Stimulated activated CD4-positive, alpha-beta T cell treated with anti-CD3 and anti-CD28 coated beads, Interleukin-1b, Interleukin-23, amount 100 ng/mL, for 4 hours (primary cell): ENCODE results near the gene GRIN3B.

Experiments
- DNase-seq, 2 donors: peaks; one replicate each; pipeline ENCODE4 v3.0.0-alpha.2; 2020; ENCODE audit warnings: low read depth in 2 of 2

The GRIN3B gene

GRCh38 chr19:1007399-1008251, 7.4 kb downstream of the GRIN3B start:
- DNase-seq: no peak

- DNase-seq: no peak
These were observed 8.2 kb downstream of the GRIN3B start for GRCh38 chr19:1008268-1009040.

- DNase-seq: no peak
These were observed 9.1 kb downstream of the GRIN3B start for GRCh38 chr19:1009041-1009980.

- DNase-seq: no peak
These were observed 9.8 kb downstream of the GRIN3B start for GRCh38 chr19:1009981-1010538.

- no peak for DNase-seq
These were observed 10.6 kb downstream of the GRIN3B start for GRCh38 chr19:1010586-1011510.

- DNase-seq: no peak
These were observed 11.7 kb downstream of the GRIN3B start for GRCh38 chr19:1011831-1012333.

GRCh38 chr19:1012334-1012733, 12.1 kb downstream of the GRIN3B start:
- no peak for DNase-seq

GRCh38 chr19:1013218-1013617, 13.0 kb downstream of the GRIN3B start:
- no peak for DNase-seq

- no peak for DNase-seq
These were observed 14.2 kb downstream of the GRIN3B start for GRCh38 chr19:1014161-1015060.

GRCh38 chr19:1015061-1015781, 15.0 kb downstream of the GRIN3B start:
- DNase-seq: no peak

- no peak for DNase-seq
These were observed 15.8 kb downstream of the GRIN3B start for GRCh38 chr19:1015782-1016646.

- DNase-seq: no peak
These were observed 16.5 kb downstream of the GRIN3B start for GRCh38 chr19:1016647-1017114.

GRCh38 chr19:1017115-1017905, 17.1 kb downstream of the GRIN3B start:
- DNase-seq: no peak

GRCh38 chr19:1017906-1018305, 17.7 kb downstream of the GRIN3B start:
- DNase-seq: no peak

- DNase-seq: no peak
These were observed 18.2 kb downstream of the GRIN3B start for GRCh38 chr19:1018393-1018792.

- no peak for DNase-seq
These were observed 18.9 kb downstream of the GRIN3B start for GRCh38 chr19:1018932-1019615.
